Endodermal cell (in vitro differentiated cells): ENCODE data around the gene STYK1. TPM values are rescaled to one million over a fixed set of nuclear protein-coding genes. Genes with fewer than 3 reads are reported as not detected.
A peak's percentile ranks its signal among the peaks of the same experiment; 100 is the strongest.
"Not testable (repeated sequence)": the region's sequence is repeated elsewhere in the genome, so short reads cannot be mapped to it uniquely, and the experiment has no call there.

ENCODE experiments used
- DNase-seq: peaks from one replicate; pipeline ENCODE4 v3.0.0-alpha.2; 2017
- H3K27ac ChIP-seq: 2 replicates; pipeline ENCODE4 v1.5.1; 2013; ENCODE audit warnings: mild to moderate bottlenecking, low read depth, low read length, moderate library complexity
- H3K27me3 ChIP-seq: 2 replicates; pipeline ENCODE4 v1.6.1; 2013; ENCODE audit warnings: mild to moderate bottlenecking, low read length, moderate library complexity; ENCODE audit not compliant: insufficient read depth, control insufficient read depth, poor library complexity, severe bottlenecking
- H3K36me3 ChIP-seq: 2 replicates; pipeline ENCODE4 v1.7.0; 2013; ENCODE audit warnings: mild to moderate bottlenecking, low read length, moderate library complexity; ENCODE audit not compliant: control insufficient read depth, insufficient read depth
- H3K4me1 ChIP-seq: one replicate; pipeline ENCODE4 v1.7.0; 2013; ENCODE audit warnings: low read length; ENCODE audit not compliant: control insufficient read depth, insufficient read depth
- H3K4me3 ChIP-seq: 2 replicates; pipeline ENCODE4 v1.5.1; 2013; ENCODE audit warnings: mild to moderate bottlenecking, low read length, moderate library complexity
- H3K9ac ChIP-seq: 2 replicates; pipeline ENCODE4 v1.6.1; 2013; ENCODE audit warnings: mild to moderate bottlenecking, low read length, moderate library complexity; ENCODE audit not compliant: poor library complexity, severe bottlenecking; ENCODE audit errors: extremely low read depth
- H3K9me3 ChIP-seq: 2 replicates; pipeline ENCODE4 v1.6.1; 2013; ENCODE audit warnings: mild to moderate bottlenecking, low read length, moderate library complexity; ENCODE audit not compliant: control insufficient read depth
- H3K27ac Mint-ChIP-seq: 2 replicates; pipeline ENCODE4 v1.8.0; 2020; ENCODE audit warnings: mixed read lengths
- H3K27me3 Mint-ChIP-seq: 2 replicates; pipeline ENCODE4 v1.8.0; 2021; ENCODE audit warnings: mild to moderate bottlenecking, mixed read lengths; ENCODE audit not compliant: insufficient read depth
- H3K36me3 Mint-ChIP-seq: 2 replicates; pipeline ENCODE4 v1.8.0; 2020; ENCODE audit warnings: low read depth, mixed read lengths
- H3K4me1 Mint-ChIP-seq: 2 replicates; pipeline ENCODE4 v1.8.0; 2020; ENCODE audit warnings: mixed read lengths
- H3K4me3 Mint-ChIP-seq: 2 replicates; pipeline ENCODE4 v1.8.0; 2020; ENCODE audit warnings: mild to moderate bottlenecking, moderate library complexity, mixed read lengths
- H3K9me3 Mint-ChIP-seq: 2 replicates; pipeline ENCODE4 v1.8.0; 2020; ENCODE audit warnings: mild to moderate bottlenecking, mixed read lengths
- WGBS, 2 experiments: methylation state at CpG; one replicate each; pipeline versions ENCODE4 v1.1.5 to v1.1.7; 2013; ENCODE audit warnings: missing lambda C conversion rate in 2 of 2, mixed read lengths in 1 of 2; ENCODE audit not compliant: insufficient coverage in 1 of 2, insufficient read length in 1 of 2; 5-methylcytosine and 5-hydroxymethylcytosine counted together
- total RNA-seq, 2 donors: library from RNA; stranded (reverse); fragmentation: NEBNext Ultra II Directional in 1 of 2; extraction: Animal tissue kit (Norgen Biotek cat#: 25700) in 1 of 2; gene quantifications; 2 replicates in 1 of 2; 3 replicates in 1 of 2; pipeline ENCODE4 v1.2.1, GENCODE V29; 2021
- TF ChIP-seq, protein P1 (sequence below): fragments of 200-600 bp; sonication (generic); conservative IDR thresholded peaks from 2 replicates; pipeline ENCODE4 v1.5.0; 2021; ENCODE audit warnings: antibody characterized with exemption, mild to moderate bottlenecking

Gene STYK1
- total RNA-seq, 2 donors from 2014 or later: 3.3 to 4.5 TPM

DNA sequence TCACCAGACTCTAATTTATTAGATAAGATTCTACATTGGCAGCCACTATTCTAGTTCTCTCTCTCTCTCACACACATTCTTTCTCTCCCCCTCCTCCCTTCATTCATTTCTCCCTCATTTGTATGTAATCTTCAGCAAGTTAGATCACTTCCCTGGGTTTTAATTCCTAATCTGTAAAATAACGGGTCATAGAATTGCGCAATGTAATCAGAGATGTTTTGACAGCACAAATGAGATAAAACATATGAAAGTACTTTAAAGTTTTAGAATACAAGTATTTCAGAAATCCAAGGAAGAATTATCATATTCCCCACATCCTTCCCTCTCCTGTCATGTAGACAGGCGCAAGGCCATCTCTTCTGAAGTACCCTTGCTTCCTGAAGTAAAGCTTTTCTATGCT lies 21.7 kb downstream of the STYK1 start:
- no peaks in the 10 kb centered on the region for H3K27me3 ChIP-seq
- no peaks in the 10 kb centered on the region for H3K4me1 ChIP-seq
- H3K9ac ChIP-seq: no peak overlapping the region
- peaks cover 74% of the 10 kb centered on the region for H3K9me3 Mint-ChIP-seq
- no peaks in the 10 kb centered on the region for H3K4me1 Mint-ChIP-seq
- H3K27ac Mint-ChIP-seq: no peak overlapping the region
- no peak overlapping the region for H3K4me3 ChIP-seq
- no peak overlapping the region for H3K27ac ChIP-seq
- 95 to 100% methylated on average over 1 to 3 of the region's 3 CpGs for WGBS, 2 experiments
- no peaks in the 10 kb centered on the region for H3K36me3 ChIP-seq
- peaks cover 17% of the 10 kb centered on the region for H3K36me3 Mint-ChIP-seq
- peaks cover 18% of the 10 kb centered on the region for H3K9me3 ChIP-seq
- no peak overlapping the region for H3K4me3 Mint-ChIP-seq
- TF ChIP-seq, protein P1, sequence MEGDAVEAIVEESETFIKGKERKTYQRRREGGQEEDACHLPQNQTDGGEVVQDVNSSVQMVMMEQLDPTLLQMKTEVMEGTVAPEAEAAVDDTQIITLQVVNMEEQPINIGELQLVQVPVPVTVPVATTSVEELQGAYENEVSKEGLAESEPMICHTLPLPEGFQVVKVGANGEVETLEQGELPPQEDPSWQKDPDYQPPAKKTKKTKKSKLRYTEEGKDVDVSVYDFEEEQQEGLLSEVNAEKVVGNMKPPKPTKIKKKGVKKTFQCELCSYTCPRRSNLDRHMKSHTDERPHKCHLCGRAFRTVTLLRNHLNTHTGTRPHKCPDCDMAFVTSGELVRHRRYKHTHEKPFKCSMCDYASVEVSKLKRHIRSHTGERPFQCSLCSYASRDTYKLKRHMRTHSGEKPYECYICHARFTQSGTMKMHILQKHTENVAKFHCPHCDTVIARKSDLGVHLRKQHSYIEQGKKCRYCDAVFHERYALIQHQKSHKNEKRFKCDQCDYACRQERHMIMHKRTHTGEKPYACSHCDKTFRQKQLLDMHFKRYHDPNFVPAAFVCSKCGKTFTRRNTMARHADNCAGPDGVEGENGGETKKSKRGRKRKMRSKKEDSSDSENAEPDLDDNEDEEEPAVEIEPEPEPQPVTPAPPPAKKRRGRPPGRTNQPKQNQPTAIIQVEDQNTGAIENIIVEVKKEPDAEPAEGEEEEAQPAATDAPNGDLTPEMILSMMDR: no peak
- H3K27me3 Mint-ChIP-seq: no peaks in the 10 kb centered on the region
- DNase-seq: no peak

DNA sequence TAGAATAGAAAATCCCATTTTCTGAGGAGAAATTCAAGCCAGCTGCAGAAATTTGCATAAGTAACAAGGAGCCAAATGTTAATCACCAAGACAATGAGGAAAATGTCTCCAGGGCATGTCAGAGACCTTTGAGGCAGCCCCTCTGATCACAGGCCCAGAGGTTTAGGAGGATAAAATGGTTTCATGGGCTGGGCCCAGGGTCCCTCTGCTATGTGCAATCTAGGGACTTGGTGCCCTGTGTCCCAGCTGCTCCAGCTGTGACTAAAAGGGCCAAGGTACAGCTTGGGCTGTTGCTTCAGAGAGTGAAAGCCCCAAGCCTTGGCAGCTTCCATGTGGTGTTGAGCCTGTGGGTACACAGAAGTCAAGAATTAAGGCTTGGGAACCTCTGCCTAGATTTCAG lies 27.3 kb downstream of the STYK1 start:
- H3K27ac ChIP-seq, H3K27ac Mint-ChIP-seq, H3K9ac ChIP-seq, H3K4me1 Mint-ChIP-seq, H3K27me3 Mint-ChIP-seq, H3K36me3 ChIP-seq, DNase-seq, H3K27me3 ChIP-seq, H3K4me3 ChIP-seq, H3K4me3 Mint-ChIP-seq, H3K4me1 ChIP-seq: not testable (repeated sequence)
- H3K9me3 ChIP-seq: peaks cover 36% of the 10 kb centered on the region
- H3K9me3 Mint-ChIP-seq: peaks cover 64% of the 10 kb centered on the region
- peaks cover 21% of the 10 kb centered on the region for H3K36me3 Mint-ChIP-seq

DNA sequence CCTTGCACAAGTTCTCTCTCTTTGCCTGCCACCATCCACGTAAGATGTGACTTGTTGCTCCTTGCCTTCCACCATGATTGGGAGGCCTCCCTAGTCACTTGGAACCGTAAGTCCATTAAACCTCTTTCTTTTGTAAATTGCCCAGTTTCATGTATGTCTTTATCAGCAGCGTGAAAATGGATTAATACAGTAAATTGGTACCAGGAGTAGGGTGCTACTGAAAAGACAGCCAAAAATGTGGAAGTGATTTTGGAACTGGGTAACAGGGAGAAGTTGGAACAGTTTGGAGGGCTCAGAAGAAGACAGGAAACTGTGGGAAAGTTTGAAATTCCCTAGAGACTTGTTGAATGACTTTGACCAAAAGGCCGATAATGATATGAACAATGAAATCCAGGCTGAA lies 27.9 kb downstream of the STYK1 start:
- peaks cover 60% of the 10 kb centered on the region for H3K9me3 Mint-ChIP-seq

More for the DNA sequence above, 27.9 kb downstream of the STYK1 start:
- WGBS, 2 experiments: 82% methylated on average over 4 of the region's 4 CpGs
- Mint-ChIP-seq H3K4me1 (peaks cover 4% of the 10 kb centered on the region), H3K4me3 (no peak overlapping the region), H3K27me3 (no peaks in the 10 kb centered on the region), H3K27ac (no peak overlapping the region), H3K36me3 (peaks cover 21% of the 10 kb centered on the region)
- H3K27me3 ChIP-seq: no peaks in the 10 kb centered on the region
- no peak overlapping the region for H3K9ac ChIP-seq
- peaks cover 36% of the 10 kb centered on the region for H3K9me3 ChIP-seq
- TF ChIP-seq, protein P1: no peak
- peak overlapping the region; percentile 29 for H3K4me3 ChIP-seq
- DNase-seq: no peak
- no peak overlapping the region for H3K27ac ChIP-seq
- H3K36me3 ChIP-seq: no peaks in the 10 kb centered on the region
- H3K4me1 ChIP-seq: no peaks in the 10 kb centered on the region
